Neuronal stem cell (in vitro differentiated cells): ENCODE measurements around the gene DCDC1.
"Not testable (repeated sequence)": the region's sequence is repeated elsewhere in the genome, so short reads cannot be mapped to it uniquely, and the experiment has no call there.

Experiments used
- DNase-seq: peaks from one replicate; pipeline ENCODE4 v3.0.0-alpha.2; 2013; ENCODE audit warnings: low spot score
- H2AFZ ChIP-seq: one replicate; pipeline ENCODE4 v1.6.1; 2013; ENCODE audit warnings: mild to moderate bottlenecking, low read length, inconsistent platforms
- H2AK5ac ChIP-seq: 2 replicates; pipeline ENCODE4 v1.6.1; 2013; ENCODE audit warnings: low read depth, mild to moderate bottlenecking, inconsistent platforms, low read length, moderate library complexity, mixed read lengths
- H2BK120ac ChIP-seq: 2 replicates; pipeline ENCODE4 v1.6.1; 2013; ENCODE audit warnings: low read depth, mild to moderate bottlenecking, inconsistent platforms, low read length, moderate library complexity, mixed read lengths
- H2BK12ac ChIP-seq: one replicate; pipeline ENCODE4 v1.6.1; 2013; ENCODE audit warnings: low read length, inconsistent platforms
- H2BK15ac ChIP-seq: 2 replicates; pipeline ENCODE4 v1.6.1; 2013; ENCODE audit warnings: mild to moderate bottlenecking, low read length, inconsistent platforms, mixed read lengths
- H2BK5ac ChIP-seq: one replicate; pipeline ENCODE4 v1.6.1; 2013; ENCODE audit warnings: inconsistent platforms, mild to moderate bottlenecking, low read length, moderate library complexity
- H3K14ac ChIP-seq: one replicate; pipeline ENCODE4 v1.6.1; 2013; ENCODE audit warnings: low read length, inconsistent platforms
- H3K18ac ChIP-seq: 2 replicates; pipeline ENCODE4 v1.6.1; 2013; ENCODE audit warnings: low read length, inconsistent platforms
- H3K23ac ChIP-seq: 2 replicates; pipeline ENCODE4 v1.6.1; 2013; ENCODE audit warnings: low read depth, mild to moderate bottlenecking, mixed read lengths, low read length, inconsistent platforms; ENCODE audit not compliant: poor library complexity
- H3K27ac ChIP-seq: replicated peaks from 3 replicates; pipeline ENCODE4 v1.5.1; 2013; ENCODE audit warnings: low read length, inconsistent platforms
- H3K27me3 ChIP-seq, 3 experiments: 2 replicates each; pipeline ENCODE4 v1.6.1; 2013; ENCODE audit warnings: low read length in 3 of 3, mild to moderate bottlenecking in 2 of 3, inconsistent platforms in 1 of 3, low read depth in 1 of 3, mixed read lengths in 1 of 3, moderate library complexity in 1 of 3; ENCODE audit not compliant: control insufficient read depth in 3 of 3, insufficient read depth in 3 of 3
- H3K36me3 ChIP-seq, 2 donors: replicated peaks in 1 of 2; 2 replicates each; pipeline ENCODE4 v1.6.1; 2013; ENCODE audit warnings: low read length in 2 of 2; ENCODE audit not compliant: control insufficient read depth in 2 of 2, insufficient read depth in 2 of 2
- H3K4ac ChIP-seq: 2 replicates; pipeline ENCODE4 v1.6.1; 2013; ENCODE audit warnings: inconsistent platforms, mild to moderate bottlenecking, low read length, moderate library complexity
- H3K4me1 ChIP-seq, 2 donors: 1 replicate in 1 of 2; 2 replicates in 1 of 2; pipeline ENCODE4 v1.6.1; 2013; ENCODE audit warnings: low read length in 2 of 2, low read depth in 1 of 2; ENCODE audit not compliant: control insufficient read depth in 2 of 2, insufficient read depth in 1 of 2
- H3K4me2 ChIP-seq: one replicate; pipeline ENCODE4 v1.6.1; 2013; ENCODE audit warnings: mild to moderate bottlenecking, low read length, inconsistent platforms; ENCODE audit not compliant: insufficient read depth, poor library complexity, severe bottlenecking
- H3K4me3 ChIP-seq, 2 donors: 2 replicates each; pipeline ENCODE4 v1.5.1; 2013; ENCODE audit warnings: low read length in 2 of 2, mild to moderate bottlenecking in 2 of 2, inconsistent platforms in 1 of 2, moderate library complexity in 1 of 2
- H3K79me1 ChIP-seq: one replicate; pipeline ENCODE4 v1.6.1; 2013; ENCODE audit warnings: low read depth, mild to moderate bottlenecking, inconsistent platforms, low read length, moderate library complexity
- H3K9ac ChIP-seq: one replicate; pipeline ENCODE4 v1.6.1; 2013; ENCODE audit warnings: mild to moderate bottlenecking, low read depth, low read length, inconsistent platforms; ENCODE audit not compliant: poor library complexity
- H3K9me3 ChIP-seq, 2 donors: replicated peaks in 1 of 2; 2 replicates each; pipeline versions ENCODE3 to v1.6.1; 2013; ENCODE audit warnings: low read length in 2 of 2, mild to moderate bottlenecking in 2 of 2, inconsistent platforms in 1 of 2, low read depth in 1 of 2, mixed read lengths in 1 of 2, moderate library complexity in 1 of 2; ENCODE audit not compliant: control insufficient read depth in 2 of 2, insufficient read depth in 1 of 2
- H4K8ac ChIP-seq: one replicate; pipeline ENCODE4 v1.6.1; 2013; ENCODE audit warnings: low read depth, mild to moderate bottlenecking, inconsistent platforms, low read length, moderate library complexity
- H4K91ac ChIP-seq: one replicate; pipeline ENCODE4 v1.6.1; 2013; ENCODE audit warnings: low read length, low read depth, mild to moderate bottlenecking, inconsistent platforms; ENCODE audit not compliant: poor library complexity
- WGBS, 2 donors: extraction: QIAGEN DNeasy Blood & Tissue Kit; methylation state at CpG; one replicate each; pipeline ENCODE4 v1.1.7; 2013; ENCODE audit warnings: missing lambda C conversion rate in 2 of 2, mixed read lengths in 1 of 2; ENCODE audit not compliant: insufficient read length in 2 of 2, insufficient replicate concordance in 1 of 2; ENCODE audit errors: extremely low coverage in 2 of 2; 5-methylcytosine and 5-hydroxymethylcytosine counted together

Gene DCDC1

GRCh38 chr11:31323145-31323544 lies 46.4 kb downstream of the DCDC1 start:
- no peak overlapping the region for H3K23ac ChIP-seq
- no peak for DNase-seq
- no peak overlapping the region for H3K4me3 ChIP-seq

DNA sequence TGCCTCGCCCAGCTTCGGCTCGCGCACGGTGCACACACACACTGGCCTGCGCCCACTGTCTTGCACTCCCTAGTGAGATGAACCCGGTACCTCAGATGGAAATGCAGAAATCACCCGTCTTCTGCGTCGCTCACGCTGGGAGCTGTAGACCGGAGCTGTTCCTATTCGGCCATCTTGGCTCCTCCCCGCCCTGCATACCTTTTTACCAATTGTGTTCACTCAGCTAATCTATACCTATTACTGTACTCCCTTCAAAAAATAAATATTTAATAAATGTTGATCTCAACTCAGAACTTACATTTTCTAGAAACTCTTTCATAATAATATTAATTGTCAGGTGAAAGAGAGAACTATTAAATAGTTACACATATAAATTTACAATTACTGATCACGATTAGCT lies 48.0 kb downstream of the DCDC1 start:
- not testable (repeated sequence) for H2BK5ac ChIP-seq, H2BK12ac ChIP-seq, H2AFZ ChIP-seq, H3K14ac ChIP-seq, H3K27ac ChIP-seq, H3K36me3 ChIP-seq, H2AK5ac ChIP-seq, H3K27me3 ChIP-seq, H3K23ac ChIP-seq, H3K4ac ChIP-seq, H3K9me3 ChIP-seq, H3K4me3 ChIP-seq, H3K9ac ChIP-seq, H2BK120ac ChIP-seq, H3K79me1 ChIP-seq, H4K91ac ChIP-seq, H2BK15ac ChIP-seq, H4K8ac ChIP-seq, DNase-seq, H3K4me2 ChIP-seq, H3K4me1 ChIP-seq, H3K18ac ChIP-seq
- WGBS, 2 donors: no CpG with 5 or more reads among the region's 15 CpGs

More at GRCh38 chr11:31323145-31323544, 46.4 kb downstream of the DCDC1 start:
- no CpG with 5 or more reads among the region's 4 CpGs for WGBS, 2 donors
- Histone ChIP-seq H3K14ac (no peak overlapping the region), H3K18ac (no peak overlapping the region), H2BK15ac (no peak overlapping the region), H4K91ac (no peak overlapping the region), H2BK12ac (no peak overlapping the region), H4K8ac (no peak overlapping the region), H3K4me1 (peaks cover 0 to 8% of the 10 kb centered on the region in 2 donors), H3K27me3 (no peaks in the 10 kb centered on the region), H3K79me1 (no peaks in the 10 kb centered on the region), H3K36me3 (no peaks in the 10 kb centered on the region), H3K27ac (no peak overlapping the region), H3K4ac (no peak overlapping the region), H3K9me3 (peaks cover 0 to 3% of the 10 kb centered on the region in 2 donors), H2BK5ac (no peak overlapping the region), H3K4me2 (no peak overlapping the region), H2BK120ac (no peak overlapping the region), H3K9ac (no peak overlapping the region), H2AFZ (no peak overlapping the region), H2AK5ac (no peak overlapping the region)

DNA sequence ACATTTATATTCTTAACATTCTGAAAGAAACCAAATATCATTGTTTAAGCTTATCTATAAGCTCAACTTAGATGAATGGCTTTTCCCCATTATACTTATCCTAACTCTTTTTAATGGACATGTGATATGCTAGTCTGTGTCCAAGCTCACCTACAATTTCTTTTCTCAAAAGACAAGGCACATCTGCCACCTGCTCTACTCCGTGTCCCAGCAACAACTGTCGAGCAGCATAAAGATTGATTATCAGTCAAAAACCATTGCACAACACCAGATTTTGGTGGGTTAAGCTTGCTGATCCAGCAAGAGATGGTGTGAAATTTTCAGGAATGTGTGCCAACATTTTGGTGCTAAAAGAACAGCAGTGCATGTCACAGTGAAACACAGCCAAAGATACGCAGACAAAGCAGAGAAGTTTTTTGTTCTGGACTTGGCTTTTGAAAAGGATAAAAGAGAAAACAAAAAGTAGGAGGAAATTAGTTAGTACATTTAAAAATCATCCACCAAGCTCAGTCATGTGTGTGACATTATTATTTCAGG lies 65.8 kb downstream of the DCDC1 start:
- Histone ChIP-seq H3K18ac (no peak overlapping the region), H3K4me3 (no peak overlapping the region), H2BK12ac (no peak overlapping the region), H2BK5ac (no peak overlapping the region), H3K9ac (no peak overlapping the region), H3K27ac (no peak overlapping the region), H3K4me1 (peaks cover 1 to 9% of the 10 kb centered on the region in 2 donors), H2AFZ (peak overlapping the region; percentile 14), H3K27me3 (no peaks in the 10 kb centered on the region), H3K14ac (no peak overlapping the region), H2BK120ac (no peak overlapping the region), H3K4me2 (no peak overlapping the region), H4K8ac (no peak overlapping the region), H3K9me3 (no peaks in the 10 kb centered on the region), H2BK15ac (no peak overlapping the region), H3K79me1 (no peaks in the 10 kb centered on the region), H3K23ac (no peak overlapping the region), H2AK5ac (no peak overlapping the region), H4K91ac (no peak overlapping the region), H3K36me3 (no peaks in the 10 kb centered on the region), H3K4ac (no peak overlapping the region)
- DNase-seq: no peak
- no CpG with 5 or more reads among the region's 3 CpGs for whole genome bisulfite sequencing, 2 donors

GRCh38 chr11:31301549-31302510 lies 67.7 kb downstream of the DCDC1 start:
- DNase-seq: no peak
- H3K9me3 ChIP-seq: no peaks in the 10 kb centered on the region
- H3K36me3 ChIP-seq: no peaks in the 10 kb centered on the region
- no peak overlapping the region for H2BK5ac ChIP-seq
- H4K91ac ChIP-seq: no peak overlapping the region
- no peak overlapping the region for H3K18ac ChIP-seq
- no peak overlapping the region for H4K8ac ChIP-seq
- no peak overlapping the region for H2BK15ac ChIP-seq
- H3K9ac ChIP-seq: no peak overlapping the region
- H3K14ac ChIP-seq: no peak overlapping the region
- no peaks in the 10 kb centered on the region for H3K79me1 ChIP-seq
- H3K4me3 ChIP-seq: no peak overlapping the region
- peaks cover 1 to 9% of the 10 kb centered on the region in 2 donors for H3K4me1 ChIP-seq
- no peak overlapping the region for H3K27ac ChIP-seq
- H3K4ac ChIP-seq: no peak overlapping the region
- no peak overlapping the region for H2BK12ac ChIP-seq
- no peak overlapping the region for H2BK120ac ChIP-seq
- H3K27me3 ChIP-seq: no peaks in the 10 kb centered on the region
- H3K23ac ChIP-seq: no peak overlapping the region
- H2AFZ ChIP-seq: no peak overlapping the region
- H3K4me2 ChIP-seq: no peak overlapping the region
- no CpG with 5 or more reads among the region's 5 CpGs for WGBS, 2 donors
- no peak overlapping the region for H2AK5ac ChIP-seq
